Activated naive CD8-positive, alpha-beta T cell treated with anti-CD3 and anti-CD28 coated beads, Interleukin-2, amount 50 U/mL, for 16 hours (primary cell): ENCODE measurements around the gene ADAMTS14.
"Not testable (repeated sequence)": the region's sequence is repeated elsewhere in the genome, so short reads cannot be mapped to it uniquely, and the experiment has no call there.

Experiments used
- DNase-seq: peaks from one replicate; pipeline ENCODE4 v3.0.0-alpha.2; 2020; ENCODE audit warnings: low read depth, low spot score

ADAMTS14 gene

GRCh38 chr10:70751356-70751755 lies 79.0 kb downstream of the ADAMTS14 start:
- DNase-seq, result no peak

GRCh38 chr10:70751991-70752390 lies 79.7 kb downstream of the ADAMTS14 start:
- no peak for DNase-seq

GRCh38 chr10:70752571-70752970 lies 80.3 kb downstream of the ADAMTS14 start:
- DNase-seq, result no peak

- DNase-seq, result no peak
Measured at GRCh38 chr10:70753026-70753663, 80.8 kb downstream of the ADAMTS14 start.

DNA sequence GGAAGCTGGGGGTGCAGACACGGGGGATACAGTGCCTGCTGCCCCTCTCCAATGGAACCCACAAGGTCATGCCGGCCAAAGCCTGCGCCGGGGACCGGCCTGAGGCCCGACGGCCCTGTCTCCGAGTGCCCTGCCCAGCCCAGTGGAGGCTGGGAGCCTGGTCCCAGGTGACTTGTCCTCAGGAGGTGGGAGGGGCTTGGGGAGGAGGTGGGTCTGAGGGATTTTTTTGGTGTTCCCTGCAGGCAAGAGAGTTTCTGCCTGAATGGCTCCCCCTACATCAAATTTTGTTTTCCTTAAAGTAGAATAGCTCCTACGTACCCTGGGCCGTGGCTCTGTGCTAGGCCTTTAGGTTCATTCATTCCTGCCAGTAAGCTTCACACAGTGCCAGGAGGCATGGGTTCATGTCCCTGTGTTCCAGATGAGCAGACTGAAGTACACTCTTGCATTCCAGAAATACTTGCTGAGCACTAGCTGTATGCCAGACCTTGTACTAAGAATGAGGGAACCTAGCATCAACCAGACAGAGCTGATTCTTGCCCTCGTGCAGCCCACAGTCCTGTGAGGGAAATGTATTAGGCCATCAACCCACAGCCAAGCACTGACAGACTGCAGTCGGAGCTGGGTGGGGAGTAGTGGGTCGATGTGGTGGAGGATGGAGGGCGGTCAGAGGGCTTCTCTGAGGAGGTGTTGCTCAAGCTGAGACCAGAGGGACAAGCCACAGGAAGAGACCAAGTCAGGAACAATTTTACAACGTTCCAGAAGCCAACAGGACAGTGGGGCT lies 81.7 kb downstream of the ADAMTS14 start:
- DNase-seq, result no peak

DNA sequence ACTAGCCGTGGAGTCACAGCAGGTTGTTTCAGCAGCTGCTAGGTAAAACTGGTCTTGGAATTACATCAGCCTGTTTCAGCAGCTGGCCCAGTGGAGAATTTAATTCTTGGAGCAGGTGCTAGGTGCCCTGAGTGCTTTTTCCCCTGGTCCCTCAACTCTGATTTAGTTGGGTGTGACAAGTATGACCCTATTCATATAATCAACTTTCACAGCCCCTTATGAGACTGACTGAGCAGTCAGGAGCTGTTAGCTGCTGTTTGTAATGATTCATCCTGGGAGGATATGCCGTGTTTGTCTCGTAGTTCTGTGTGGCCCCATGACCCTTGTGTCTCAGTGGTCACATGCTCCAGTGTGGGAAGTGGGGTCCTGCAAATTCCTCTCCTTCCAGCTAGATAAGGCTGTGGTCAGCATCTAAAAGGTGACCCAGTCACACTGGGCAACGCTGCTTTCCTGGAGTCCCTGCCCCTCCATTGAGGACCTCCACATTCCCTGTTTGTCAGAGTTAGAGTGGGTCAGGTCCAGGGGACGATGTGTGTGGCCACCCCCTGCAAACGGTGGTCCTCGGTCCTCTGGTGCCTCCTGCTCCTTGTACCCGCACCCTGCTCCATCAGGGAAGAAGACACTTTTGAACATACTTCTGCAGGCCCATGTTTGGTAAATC lies 84.5 kb downstream of the ADAMTS14 start:
- DNase-seq, result no peak

DNA sequence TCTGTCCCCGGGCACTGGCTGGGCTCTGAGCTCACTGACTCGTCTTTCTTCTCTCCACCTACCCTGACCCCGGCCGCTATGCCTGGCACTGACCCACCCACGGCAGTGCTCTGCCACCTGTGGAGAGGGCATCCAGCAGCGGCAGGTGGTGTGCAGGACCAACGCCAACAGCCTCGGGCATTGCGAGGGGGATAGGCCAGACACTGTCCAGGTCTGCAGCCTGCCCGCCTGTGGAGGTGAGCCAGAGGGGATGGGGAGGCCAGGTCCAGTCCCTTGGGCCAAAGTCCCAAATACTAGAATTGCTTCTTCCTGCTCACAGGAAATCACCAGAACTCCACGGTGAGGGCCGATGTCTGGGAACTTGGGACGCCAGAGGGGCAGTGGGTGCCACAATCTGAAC lies 85.5 kb downstream of the ADAMTS14 start:
- DNase-seq, result no peak

DNA sequence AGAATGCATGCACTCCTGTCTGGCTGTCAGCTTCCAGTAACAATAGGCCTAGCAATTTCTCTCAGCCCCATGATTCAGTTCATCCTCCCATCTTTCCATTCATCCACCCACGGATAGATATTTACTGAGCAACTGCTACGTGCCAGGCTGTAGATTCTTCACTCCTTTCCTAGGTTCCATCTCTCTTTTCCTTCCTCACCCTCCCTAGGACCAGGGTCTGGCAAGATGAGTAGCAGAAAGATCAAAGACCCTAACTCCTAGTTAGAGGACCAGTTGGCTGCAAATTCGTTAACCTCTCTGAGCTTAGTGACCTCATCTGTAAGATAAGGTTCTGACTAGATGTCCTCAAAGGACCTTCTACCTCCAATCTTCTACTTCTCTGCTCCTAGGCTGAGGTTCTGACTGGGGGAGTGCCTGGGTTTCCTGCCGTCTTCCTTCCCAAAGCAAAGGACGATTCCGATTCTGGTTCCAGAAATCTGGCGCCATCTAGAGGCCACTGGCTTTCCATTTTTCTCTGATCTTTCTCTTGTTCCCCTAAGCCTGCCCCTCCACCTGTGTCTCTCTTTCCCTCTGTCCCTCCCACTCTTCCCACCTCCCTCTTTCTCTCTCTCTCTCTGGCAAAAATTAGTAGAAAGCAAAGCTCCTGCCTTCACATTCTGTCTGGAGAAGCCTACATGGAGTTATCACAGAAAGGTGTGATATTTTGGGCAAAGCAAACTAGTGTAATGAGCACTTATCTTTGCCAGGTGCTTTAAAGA lies 86.6 kb downstream of the ADAMTS14 start:
- peak; percentile 26 for DNase-seq

- no peak for DNase-seq
Measured at GRCh38 chr10:70759781-70760180, 87.5 kb downstream of the ADAMTS14 start.

- DNase-seq, result no peak
Measured at GRCh38 chr10:70760271-70760787, 88.0 kb downstream of the ADAMTS14 start.

DNA sequence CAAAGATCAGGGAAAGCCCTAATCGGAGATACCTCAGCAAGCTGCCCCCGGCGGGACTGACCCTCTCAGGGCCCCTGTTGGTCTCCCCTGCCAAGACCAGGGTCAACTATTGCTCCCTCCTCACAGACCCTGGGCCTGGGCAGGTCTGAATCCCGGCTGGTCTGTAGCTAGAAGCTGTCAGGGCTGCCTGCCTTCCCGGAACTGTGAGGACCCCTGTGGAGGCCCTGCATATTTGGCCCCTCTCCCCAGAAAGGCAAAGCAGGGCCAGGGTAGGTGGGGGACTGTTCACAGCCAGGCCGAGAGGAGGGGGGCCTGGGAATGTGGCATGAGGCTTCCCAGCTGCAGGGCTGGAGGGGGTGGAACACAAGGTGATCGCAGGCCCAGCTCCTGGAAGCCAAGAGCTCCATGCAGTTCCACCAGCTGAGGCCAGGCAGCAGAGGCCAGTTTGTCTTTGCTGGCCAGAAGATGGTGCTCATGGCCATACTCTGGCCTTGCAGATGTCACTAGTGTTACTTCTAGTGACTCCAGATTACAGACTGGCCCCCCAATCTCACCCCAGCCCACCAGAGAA lies 88.8 kb downstream of the ADAMTS14 start:
- DNase-seq, result no peak

DNA sequence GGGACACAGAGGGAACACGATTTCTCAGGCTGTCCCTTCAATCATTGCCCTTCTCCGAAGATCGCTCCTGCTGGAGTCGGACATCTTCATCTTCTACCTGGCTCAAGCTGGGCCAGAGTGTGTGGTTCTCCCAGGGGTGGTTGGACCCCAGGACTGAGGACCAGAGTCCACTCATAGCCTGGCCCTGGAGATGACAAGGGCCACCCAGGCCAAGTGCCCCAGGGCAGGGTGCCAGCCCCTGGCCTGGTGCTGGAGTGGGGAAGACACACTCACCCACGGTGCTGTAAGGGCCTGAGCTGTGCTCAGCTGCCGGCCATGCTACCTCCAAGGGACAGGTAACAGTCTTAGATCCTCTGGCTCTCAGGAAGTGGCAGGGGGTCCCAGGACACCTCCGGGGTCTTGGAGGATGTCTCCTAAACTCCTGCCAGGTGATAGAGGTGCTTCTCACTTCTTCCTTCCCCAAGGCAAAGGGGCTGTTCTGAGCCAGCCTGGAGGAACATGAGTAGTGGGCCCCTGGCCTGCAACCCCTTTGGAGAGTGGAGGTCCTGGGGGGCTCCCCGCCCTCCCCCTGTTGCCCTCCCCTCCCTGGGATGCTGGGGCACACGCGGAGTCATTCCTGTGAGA lies 89.5 kb downstream of the ADAMTS14 start:
- no peak for DNase-seq

- DNase-seq, result no peak
Measured at GRCh38 chr10:70762441-70763175, 90.3 kb downstream of the ADAMTS14 start.

DNA sequence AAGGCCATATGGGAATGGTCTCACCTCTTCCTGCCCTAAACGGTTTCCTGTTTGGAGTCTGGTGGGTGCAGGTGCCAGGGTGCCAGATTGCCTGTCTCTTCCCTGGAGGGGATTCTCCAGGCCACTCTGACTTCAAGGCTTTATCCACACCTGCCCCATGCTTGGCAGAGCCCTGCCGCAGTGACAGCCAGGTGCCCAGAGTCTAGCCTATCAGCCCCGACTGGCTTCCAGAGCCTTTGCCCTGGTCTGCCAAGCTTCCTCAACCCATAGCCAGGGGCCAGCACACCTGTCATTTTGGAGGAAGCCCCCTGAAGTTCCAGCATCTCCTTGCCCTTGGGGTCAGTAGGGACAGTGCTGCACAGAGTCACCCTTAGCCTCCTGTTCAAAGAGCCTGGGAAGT lies 91.3 kb downstream of the ADAMTS14 start:
- no peak for DNase-seq

GRCh38 chr10:70765794-70766594 lies 93.7 kb downstream of the ADAMTS14 start:
- DNase-seq, result no peak

DNA sequence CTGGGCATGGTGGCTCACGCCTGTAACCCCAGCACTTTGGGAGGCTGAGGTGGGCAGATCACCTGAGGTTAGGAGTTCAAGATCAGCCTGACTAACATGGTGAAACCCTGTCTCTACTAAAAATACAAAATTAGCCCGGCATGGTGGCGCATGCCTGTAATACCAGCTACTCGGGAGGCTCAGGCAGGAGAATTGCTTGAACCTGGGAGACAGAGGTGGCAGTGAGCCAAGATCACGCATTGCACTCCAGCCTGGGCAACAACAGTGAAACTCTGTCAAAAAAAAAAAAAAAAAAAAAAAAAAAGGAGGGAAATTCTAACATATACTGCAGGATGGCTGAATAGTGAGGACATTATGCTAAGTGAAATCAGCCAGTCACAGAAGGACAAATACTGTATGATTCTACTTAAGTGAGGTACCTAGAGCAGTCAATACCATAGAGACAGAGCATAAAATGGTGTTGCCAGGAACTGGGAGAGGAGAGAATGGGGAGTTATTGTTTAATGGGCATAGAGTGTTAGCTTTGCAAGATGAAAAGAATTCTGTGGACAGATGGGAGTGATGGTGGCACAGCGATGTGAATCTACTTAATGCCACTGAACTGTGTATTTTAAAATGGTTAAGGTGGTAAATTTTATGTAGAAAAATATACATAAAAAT lies 95.8 kb downstream of the ADAMTS14 start:
- not testable (repeated sequence) for DNase-seq

- DNase-seq, result no peak
Measured at GRCh38 chr10:70769121-70769520, 96.8 kb downstream of the ADAMTS14 start.

- no peak for DNase-seq
Measured at GRCh38 chr10:70770001-70770400, 97.7 kb downstream of the ADAMTS14 start.

DNA sequence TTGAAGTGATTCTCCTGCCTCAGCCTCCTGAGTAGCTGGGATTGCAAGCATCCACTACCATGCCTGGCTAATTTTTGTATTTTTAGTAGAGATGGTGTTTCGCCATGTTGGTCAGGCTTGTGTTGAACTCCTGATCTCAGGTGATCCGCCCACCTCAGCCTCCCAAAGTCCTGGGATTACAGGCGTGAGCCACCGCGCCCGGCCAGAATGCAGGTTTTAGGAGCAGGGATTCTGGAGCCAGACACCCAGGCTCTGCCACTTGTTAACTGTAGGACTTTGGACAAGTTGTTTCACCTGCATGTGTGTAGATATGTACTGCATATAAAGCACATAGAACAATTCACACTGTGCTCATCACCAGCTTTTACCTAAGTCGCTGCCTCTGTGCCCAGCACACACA lies 98.2 kb downstream of the ADAMTS14 start:
- not testable (repeated sequence) for DNase-seq
